ENCODE results near the gene LRRC75A.

DNA sequence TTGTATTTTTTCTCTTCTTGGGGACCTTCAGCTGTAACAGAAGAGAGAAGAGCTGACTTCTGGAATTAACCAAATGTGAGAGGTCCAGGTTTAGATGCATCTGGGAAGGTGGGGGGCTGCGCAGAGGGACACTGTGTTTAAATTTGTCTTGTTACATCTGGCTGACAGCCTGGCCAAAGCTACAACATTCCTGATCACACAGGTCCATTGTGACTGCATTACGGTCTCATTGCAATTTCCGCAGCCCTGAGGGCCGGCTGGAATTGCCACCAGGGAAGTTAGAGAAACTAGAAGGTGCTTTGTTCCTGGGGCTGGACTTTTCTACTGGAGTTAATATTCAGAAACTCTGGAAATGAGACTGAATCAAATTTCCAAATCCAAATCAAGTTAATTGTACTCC, 37.9 kb upstream of the LRRC75A start:
- TF ChIP-seq CTCF (IDR thresholded peaks at IDR 0.05; ENCODE audit: low read depth, low read length) (no peak), EZH2phosphoT487 (IDR thresholded peaks at IDR 0.05; ENCODE audit: low read depth) (no peak)

Data from OCI-LY3 (cell line).